GM18951 (cell line): Measurements from ENCODE around the gene CTSW.
A peak's percentile ranks its signal among the peaks of the same experiment; 100 is the strongest.

Experiments
- POLR2A ChIP-seq: IDR thresholded peaks from 4 replicates; pipeline ENCODE4 v1.6.1; 2011; ENCODE audit warnings: mild to moderate bottlenecking; ENCODE audit not compliant: insufficient read length, insufficient read depth; ENCODE audit errors: extremely low read depth
- in situ Hi-C: fragments of 300-500 bp; cut with MboI; formaldehyde crosslinking; loops from one replicate; pipeline ENCODE4 v1.12.0; 2022; ENCODE audit warnings: low sequenced_read_pairs, mixed read lengths, inconsistent platforms; ENCODE audit not compliant: unreplicated experiment

Gene CTSW

DNA sequence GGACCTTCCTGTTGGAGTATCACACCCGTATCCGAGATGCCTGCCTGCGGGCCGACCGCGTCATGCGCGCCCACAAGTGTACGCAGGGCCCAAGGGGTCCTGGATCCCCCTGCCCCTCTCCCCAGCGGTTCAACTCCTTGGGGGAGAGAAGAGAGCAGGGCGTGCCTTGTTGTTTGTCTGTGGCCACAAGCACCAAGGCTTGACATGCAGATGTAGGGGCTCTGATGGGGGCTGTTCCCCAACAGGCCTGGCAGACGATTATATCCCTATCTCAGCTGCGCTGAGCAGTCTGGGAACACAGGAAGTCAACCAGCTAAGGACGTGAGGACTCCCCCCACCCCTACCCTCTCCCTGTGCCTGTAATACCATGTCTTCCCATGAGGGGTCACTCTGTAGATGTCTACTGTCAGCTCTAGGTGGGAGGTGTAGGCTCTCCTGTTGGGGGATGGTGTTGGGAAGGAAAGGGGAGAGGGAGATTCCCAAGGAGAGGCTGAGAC is 28.5 kb upstream of the CTSW start:
- in situ Hi-C loops: no loop called here
- peak; percentile 20 for TF ChIP-seq POLR2A

DNA sequence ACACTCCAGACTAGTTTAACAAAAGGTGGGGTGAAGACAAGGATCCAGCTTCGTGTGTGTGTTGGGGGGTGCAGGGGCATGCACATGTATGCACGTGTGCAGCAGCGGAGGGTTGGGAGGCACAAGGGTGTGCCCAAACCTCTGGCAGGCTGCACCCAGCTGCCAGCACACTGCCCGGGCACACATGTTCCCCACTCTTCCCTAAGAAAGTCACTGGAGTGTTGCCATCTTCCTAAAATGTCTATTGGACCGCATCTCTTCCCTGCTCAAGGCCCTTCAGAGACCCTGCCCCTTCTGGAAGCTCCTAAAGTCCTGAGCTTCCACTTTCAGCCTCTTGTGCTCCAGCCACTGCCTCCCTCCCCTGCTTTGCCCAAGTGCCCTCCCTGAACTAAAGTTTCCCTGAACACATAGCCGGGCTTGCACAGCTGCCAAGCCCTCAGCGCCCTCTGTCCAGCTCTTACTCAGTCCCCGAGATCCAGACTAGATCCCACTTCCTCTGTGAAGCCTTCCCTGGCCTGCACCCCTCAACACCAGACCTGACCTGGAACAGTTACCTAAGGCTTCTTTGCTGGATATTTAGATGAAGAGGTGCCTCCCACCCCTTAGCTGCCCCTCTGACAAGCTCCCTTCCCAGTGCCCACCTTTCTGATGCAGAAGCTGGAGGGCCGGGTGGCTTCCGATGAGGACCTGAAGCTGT is 27.7 kb upstream of the CTSW start:
- TF ChIP-seq POLR2A: peak; percentile 26
- in situ Hi-C loops: no loop called here

DNA sequence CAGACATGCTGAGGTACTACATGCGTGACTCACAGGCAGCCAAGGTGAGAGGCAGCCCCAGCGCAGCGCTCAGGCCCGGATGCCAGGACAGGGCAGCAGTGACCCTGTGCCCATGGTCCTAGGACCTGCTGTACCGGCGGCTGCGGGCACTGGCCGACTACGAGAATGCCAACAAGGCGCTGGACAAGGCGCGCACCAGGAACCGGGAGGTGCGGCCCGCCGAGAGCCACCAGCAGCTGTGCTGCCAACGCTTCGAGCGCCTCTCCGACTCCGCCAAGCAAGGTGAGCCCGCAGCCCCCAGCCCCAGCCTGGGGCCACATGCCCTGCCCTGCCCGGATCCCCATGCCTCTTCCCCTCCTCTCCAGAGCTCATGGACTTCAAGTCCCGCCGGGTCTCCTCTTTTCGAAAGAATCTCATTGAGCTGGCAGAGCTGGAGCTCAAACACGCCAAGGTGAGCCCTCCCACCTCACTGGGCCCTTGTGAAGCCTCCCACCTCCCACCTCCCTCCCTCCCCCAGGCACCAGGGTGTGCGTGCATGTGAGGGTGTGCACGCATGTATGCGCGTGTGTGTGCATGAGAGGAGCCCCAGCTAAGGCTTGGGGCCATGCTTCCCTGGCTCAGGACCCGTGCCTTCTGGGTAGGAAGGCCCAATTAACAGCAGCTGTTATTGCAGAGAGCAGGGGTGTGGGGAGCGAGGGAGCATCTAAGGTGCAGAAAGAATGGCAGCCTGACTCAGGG is 27.0 kb upstream of the CTSW start:
- in situ Hi-C loops: no loop called here
- no peak for TF ChIP-seq POLR2A

DNA sequence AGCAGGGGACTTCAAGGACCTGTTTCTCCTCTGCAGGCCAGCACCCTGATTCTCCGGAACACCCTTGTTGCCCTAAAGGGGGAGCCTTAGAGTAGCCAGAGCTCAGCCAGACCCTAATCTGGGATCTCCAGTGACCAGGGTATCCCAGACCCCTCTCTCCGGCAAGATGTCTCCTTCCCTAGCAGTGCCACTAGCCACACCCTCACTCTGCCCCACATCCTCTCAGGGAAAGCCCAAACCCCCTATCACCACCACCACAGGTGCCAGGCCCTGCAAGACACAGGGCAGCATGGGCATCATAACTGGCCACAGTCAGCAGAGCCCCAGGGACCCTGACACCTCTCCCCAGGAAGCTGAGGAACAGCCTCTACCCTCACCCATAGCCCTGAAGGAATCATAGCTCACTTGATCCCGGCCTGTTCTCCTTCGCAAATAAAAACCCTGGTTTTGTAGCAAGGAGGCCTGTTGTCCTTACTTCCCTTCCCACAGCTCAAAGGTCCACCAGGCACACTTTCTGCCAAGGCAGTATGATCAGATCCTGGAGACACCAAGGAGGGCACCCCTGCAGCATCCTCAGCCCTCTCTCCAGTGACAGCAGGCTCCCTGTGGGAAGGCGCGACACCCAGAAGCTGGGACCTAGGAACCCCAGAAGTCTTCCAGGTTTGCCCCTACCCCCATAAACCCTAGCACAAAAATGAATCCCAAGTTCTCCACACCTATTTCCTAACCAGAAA is 26.2 kb upstream of the CTSW start:
- in situ Hi-C loops: no loop called here

DNA sequence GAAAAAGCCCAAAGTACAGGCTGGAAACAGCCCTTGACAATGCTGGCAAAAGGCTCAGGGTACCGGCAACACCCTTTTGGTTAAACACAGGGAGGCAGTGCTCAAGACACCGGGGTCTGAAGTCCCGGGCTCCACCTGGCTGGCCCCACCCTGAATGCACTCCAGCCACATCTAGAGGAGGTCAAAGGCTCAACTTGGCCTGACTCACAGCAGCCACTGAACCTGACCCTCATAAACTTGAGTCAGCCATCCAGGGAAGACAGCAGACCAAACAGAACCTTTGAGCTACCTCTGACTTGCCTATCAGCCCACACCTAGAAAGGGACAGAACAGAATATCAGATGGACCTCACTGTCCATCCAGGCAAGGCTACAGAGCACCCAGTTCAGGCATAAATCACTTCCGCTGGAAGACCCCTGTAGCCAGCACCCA is 25.5 kb upstream of the CTSW start:
- in situ Hi-C loops: no loop called here
- no peak for TF ChIP-seq POLR2A

More for the DNA sequence above, 26.2 kb upstream of the CTSW start:
- peak; percentile 33 for TF ChIP-seq POLR2A

DNA sequence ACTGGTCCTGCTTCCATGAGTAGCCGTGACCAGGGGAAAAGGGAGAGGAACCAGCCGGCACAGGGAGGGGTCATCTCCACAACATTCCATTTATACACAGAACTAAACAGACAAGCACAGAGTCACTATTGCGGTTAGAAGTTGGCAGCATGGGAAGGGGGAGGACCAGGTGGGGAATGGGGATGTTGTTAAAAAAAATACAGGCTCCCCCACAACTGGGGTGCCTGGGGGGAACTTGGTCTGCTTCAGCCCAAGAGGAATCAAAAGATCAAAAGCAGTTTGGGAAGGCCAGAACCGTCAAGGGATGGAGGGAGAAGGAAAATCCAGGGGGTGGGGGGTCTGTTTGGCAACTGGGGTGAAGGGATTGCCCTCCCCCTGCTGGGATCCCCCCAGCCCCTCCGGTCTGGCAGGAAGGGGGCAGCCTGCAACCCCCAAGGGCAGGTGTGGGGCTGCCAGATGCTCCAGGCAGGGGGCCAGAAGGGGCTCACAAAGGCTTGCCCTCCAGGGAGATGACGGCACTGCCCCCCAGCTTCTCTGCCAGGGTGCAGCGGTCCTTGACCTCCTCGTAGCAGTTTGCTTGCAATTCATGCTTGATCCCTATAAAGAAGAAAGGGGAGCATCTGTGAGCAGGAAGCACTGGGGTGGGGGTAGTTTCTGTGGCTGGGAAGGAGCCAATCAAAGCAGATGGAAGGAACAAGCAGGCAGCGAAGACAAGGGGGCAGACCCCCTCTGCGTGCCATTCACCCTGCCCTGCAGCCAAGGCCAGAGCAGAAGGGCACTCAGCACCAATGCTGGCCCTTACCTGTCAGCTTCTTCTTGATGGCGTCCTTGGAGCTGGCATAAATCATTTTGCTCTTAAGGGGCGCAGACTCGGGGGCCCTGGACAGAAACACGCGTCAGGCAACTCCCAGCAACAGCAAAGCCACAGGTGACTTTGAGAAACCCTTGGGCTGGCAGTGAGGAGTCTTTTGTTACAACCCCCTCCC is 24.5 kb upstream of the CTSW start:
- TF ChIP-seq POLR2A: no peak
- in situ Hi-C loops: no loop called here

DNA sequence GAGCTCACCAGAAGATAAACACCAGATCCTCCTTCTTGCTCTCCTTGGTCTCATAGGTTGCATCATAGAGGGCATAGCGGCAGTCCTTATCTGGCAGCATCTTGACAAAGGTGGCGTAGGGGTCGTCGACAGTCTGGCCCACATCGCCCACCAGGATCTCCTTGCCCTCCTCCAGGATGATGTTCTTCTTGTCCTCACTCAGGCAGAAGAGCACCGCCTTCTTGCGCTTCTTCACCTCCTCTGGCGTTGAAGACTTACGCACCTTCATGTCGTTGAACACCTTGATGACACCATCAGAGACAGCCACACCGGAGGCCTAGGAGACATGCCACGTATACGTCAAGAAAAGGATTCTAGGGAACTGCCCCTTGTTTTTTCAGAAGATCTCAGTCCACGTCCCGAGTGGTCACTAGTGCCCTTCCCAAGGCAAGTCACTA is 23.7 kb upstream of the CTSW start:
- in situ Hi-C loops: no loop called here
- TF ChIP-seq POLR2A: peak; percentile 13

DNA sequence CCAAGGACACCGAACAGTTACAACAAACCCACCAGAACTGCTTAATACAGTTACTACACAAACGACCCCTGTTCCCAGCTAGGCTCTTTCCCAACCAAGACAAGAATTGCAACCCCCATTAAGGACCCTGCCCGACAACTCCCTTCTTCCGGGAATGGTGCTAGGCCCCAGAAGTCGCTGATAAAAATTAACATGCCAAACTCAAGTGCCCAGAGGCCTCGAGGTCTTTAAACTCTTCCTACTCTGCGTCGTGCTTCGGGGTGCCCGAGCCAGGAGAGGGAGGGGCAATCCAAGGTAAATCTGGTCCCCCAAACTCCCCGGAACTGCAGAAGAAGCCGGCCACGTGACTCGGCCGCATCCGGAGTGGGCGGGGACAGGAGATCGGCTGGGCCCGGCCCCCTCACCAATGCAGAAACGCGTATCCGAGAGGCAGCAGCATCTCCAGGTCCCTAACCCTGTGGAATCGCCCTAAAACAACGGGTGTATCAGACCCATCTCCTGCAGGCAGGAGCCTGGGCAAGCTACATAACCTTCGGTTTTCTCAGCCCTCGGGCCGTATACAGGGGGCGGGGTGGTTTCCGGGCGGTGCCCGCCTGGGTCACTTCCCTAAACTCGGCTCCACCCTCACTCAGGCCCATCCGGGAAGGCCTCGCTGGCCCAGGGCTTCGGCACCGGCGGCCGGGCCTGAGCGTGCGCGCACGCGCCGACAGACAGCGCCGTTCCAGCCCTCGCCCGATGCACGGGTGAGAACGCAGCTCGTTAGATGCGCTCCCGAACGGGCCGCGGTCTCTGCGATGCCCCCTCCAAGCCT is 22.7 kb upstream of the CTSW start:
- in situ Hi-C loops: no loop called here

DNA sequence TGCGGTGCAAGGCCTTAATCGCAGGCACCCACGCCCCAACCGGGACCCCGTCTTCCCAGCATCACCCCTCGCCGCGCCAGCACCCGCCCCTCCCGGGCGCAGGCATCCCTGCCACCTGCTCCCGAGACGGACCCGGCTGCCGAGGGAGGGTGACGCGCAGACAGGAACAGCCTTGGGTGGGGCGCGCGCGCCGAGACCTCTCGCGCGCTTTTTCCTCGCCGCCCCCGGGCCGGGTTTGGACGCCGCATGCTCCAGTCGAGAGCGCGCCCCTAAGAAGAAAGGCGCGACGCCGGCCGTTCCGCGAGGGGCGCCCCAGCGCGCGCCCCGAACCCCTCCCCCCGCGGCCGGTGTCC is 22.2 kb upstream of the CTSW start:
- in situ Hi-C loops: no loop called here
- no peak for TF ChIP-seq POLR2A

More for the DNA sequence above, 22.7 kb upstream of the CTSW start:
- peak; percentile 65 for TF ChIP-seq POLR2A

DNA sequence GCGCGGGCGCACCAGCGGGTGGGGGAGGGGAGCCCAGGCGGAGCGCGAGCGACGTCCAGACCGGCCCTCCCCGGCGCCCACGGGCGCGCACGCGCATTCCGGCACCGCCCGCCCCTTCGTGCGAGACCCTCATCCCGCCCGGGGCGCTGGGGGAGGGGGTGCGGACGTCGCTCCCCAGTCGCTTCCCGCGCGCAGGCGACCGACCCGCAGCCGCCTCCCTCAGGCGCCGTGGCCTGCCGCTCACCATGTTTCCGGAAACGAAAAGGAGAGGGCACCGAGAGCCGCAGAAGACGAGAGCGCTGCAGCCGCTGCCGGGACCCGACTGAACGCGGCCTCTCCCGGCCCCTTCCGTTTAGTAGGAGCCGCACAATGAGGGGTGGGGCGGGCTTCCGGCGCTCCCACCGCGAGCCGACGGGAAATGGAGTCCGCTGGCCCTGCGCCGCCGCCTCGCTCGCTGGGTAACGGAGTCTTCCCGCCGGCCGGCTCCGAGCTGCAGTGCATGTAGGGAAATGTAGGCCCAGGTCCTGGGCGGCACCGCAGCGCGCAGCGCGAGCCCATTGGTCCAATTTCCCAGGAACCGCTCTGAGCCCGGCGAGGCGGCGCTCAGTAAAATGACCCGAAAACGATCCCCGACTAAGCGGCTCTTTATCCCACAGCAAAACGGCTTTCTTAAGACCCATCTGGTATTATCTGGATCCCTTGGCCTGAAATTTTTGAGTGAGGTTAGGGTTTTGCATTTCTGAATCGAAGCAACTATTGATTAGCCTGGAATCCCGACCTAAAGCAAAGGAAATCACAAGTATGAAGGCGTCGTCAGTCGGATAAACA is 21.6 kb upstream of the CTSW start, which contains the start of gene CFL1:
TSS of gene CFL1 (minus strand) at position 328 of the 828 bp plus-strand sequence. CDS start at position 247, 81 bp downstream.
- in situ Hi-C loops: no loop called here
- TF ChIP-seq POLR2A: peak; percentile 99

DNA sequence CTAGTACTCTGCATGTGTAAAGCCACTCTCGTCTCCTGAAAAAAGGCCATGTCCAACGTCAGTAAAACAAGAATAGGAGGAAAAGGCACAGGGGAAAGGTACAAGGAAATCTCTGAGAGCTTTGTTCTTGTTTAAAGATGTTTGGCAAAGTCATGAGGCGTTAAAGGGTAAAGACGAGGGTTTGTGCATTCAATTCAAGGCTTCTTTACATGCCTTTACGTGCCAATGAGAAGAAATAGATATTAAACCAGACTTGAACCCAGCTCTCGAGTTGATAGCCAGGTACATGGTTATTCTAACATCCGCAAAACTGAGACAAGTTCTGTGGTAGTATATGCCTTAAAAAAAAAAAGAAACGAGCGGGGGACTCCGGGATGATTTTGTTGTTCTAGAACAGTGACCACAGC is 21.0 kb upstream of the CTSW start:
- in situ Hi-C loops: no loop called here
- no peak for TF ChIP-seq POLR2A
